NCI-H345 treated with DMSO at 0.1 percent for 48 hours (cell line): ENCODE results near the gene DPH5.
"Not testable (repeated sequence)": the region's sequence is repeated elsewhere in the genome, so short reads cannot be mapped to it uniquely, and the experiment has no call there.

Source experiments
- DNase-seq: peaks from one replicate; lab custom pipeline; 2025; ENCODE audit not compliant: unreplicated experiment; lab: John Stamatoyannopoulos, UW

DPH5 gene

DNA sequence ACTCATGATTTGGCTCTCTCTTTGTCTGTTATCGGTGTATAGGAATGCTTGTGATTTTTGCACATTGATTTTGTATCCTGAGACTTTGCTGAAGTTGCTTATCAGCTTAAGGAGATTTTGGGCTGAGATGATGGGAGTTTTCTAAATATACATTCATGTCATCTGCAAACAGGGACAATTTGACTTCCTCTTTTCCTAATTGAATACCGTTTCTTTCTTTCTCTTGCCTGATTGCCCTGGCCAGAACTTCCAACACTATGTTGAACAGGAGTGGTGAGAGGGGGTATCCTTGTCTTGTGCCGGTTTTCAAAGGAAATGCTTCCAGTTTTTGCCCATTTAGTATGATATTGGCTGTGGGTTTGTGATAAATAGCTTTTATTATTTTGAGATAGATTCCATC, 79.5 kb downstream of the DPH5 start:
- not testable (repeated sequence) for DNase-seq

DNA sequence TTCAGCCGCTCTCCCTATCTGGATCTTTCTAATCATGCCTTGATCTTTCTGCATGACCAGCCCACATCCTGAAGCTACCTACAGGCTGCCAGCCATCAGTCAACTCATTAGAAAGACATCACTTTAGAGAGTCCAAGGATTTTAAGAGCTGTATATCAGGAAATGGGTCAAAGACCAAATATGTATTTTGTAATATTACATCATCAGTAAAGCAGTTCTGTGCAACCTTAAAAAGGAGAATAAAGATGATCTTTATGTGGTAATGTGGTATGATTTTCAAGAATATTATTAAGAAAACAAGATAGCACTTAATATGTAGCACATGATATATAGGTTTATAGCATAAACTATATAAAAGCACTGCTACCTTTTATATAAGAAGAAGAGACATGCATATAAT, 82.1 kb downstream of the DPH5 start:
- DNase-seq, result no peak

DNA sequence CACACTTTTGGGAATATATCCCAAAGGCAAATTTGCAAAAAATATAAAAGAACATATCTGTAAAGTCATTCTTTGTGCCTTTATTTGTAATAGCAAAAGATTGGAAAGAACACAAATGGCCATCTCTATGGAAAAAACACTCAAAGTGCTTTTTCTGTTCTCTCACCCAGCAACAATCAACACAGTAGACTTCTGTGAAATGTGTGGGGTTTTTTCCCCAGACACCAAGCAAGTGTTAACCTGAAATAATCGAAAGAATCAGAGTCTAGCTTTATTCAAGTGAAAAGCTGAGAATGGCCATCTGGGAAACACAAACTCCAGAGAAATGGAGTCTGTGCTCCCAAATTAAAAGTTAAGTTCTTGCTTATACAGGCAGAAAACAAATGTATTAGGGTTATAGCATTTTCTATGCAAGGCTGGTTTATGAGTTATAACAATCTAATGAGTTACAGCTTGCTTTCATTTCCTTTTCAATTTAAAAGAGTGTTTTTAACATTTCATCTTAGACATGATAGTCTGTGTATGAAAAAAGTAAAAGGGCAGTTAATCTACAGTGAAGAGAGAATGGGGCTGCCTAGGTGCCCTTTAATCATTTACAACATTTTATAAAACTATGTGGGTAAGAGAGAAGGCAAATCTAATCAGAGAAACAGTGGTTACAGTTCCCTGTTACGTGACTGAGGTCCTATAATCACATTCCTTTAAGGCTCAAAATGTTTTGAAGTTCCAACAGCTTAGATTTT, 83.1 kb downstream of the DPH5 start:
- no peak for DNase-seq

GRCh38 chr1:100941580-100942216, 83.9 kb downstream of the DPH5 start:
- DNase-seq, result no peak

- DNase-seq, result no peak
Measured at GRCh38 chr1:100941098-100941527, 84.5 kb downstream of the DPH5 start.
